A172 (cell line): Measurements from ENCODE around the gene NR2C1. TPM values are rescaled to one million over a fixed set of nuclear protein-coding genes. Genes with fewer than 3 reads are reported as not detected.

ENCODE experiments used
- DNase-seq: peaks from one replicate; pipeline ENCODE4 v3.0.0-alpha.2; 2015; ENCODE audit warnings: low spot score
- total RNA-seq: library from RNA; depleted of rRNA; stranded (reverse); fragments of >200 nt; shearing (Covaris generic); gene quantifications from 2 replicates; pipeline ENCODE4 v1.2.3, GENCODE V29; 2014

NR2C1 gene
- total RNA-seq, 1 experiment from 2014 or later: 22.2 TPM

DNA sequence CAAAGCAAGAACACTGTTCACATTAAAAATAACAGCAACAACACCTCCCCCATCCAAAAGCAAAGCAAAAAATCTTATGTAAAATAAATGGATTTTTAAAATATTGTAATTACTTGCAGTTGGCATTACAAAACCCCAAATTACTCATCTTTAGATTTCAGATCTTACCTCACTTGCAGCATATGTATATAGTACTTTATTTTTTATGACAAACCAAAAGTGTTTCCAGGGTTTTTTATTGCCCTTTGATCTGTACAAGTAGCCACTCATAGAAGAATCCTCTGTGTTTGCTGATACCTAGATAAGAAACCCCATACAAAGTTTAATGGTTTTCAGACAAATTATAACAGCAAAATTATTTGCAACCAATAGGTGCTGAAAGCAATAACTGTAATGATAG is 12.2 kb upstream of the NR2C1 start:
- no peak for DNase-seq

DNA sequence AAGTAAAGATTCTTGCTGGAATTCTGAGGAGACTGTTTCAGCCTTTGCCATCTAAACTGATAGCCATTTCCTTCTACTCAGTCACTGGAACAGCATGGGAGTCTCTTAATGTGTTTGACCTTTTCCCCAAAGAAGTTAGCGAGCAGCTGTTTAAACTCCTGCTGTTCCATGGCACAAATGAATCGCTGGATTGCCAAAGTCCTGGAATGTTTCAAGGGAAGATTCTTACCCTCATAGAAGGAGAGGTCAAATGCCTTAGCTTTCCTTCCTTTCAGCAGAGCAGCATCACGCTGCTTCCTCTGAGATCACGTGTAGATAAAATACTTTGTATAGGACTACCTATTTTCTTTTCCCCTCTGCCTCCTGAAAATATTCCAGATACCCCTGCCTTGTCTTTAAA is 10.5 kb upstream of the NR2C1 start:
- DNase-seq: no peak

DNA sequence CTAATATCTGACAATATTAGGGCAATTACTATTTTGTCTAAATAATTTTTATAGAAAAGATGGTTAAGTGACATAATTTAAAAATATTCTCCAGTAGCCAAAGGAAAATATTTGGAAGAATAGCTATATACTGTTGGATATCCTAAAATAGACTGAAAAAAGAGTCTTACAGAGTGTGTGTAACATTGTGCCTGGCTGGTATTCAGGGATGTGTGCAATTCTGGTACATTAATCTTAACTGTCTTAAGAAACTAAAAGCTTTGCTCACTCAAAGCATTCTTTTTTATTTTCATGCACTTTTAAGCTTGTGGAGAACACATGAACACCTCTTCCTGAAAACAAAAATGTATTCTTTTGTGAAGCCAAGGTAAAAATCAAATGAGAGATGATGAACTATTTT is 10.1 kb upstream of the NR2C1 start:
- DNase-seq: no peak

- DNase-seq: no peak
Measured at GRCh38 chr12:95077341-95077740, 3.9 kb upstream of the NR2C1 start.

GRCh38 chr12:95074766-95075165 is 1.3 kb upstream of the NR2C1 start:
- no peak for DNase-seq

DNA sequence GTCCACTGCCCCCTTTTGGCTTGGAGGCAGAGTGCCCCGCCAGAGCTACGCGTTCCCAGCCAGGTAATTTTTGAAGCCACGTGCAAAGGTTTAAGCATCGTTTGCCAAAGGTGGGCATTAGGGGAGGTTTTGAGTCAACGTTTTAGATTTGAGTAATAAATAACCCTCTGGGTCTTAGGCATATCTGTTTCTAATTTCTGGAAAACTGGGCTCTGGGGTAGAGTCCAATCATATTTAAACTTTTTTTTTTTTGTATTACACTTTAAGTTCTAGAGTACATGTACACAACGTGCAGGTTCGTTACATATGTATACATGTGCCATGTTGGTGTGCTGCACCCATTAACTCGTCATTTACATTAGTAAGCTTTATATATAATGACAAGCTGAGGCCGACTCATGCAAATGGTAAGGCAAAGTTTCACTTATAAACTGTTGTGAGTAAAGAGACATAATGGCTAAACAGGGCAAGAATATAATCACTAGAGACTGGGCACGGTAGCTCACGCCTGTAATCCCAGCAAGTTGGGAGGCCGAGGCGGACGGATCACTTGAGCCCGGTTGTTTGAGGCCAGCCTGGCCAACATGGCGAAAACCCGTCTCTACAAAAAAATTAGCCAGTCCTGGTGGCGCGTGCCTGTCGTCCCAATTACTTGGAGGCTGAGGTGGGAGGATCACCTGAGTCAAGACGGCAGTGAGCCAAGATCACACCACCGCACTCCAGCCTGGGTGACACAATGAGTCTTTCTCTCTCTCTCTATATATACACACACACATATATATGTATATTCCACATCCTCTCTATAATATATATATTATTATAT is 491 bp upstream of the NR2C1 start:
- no peak for DNase-seq

DNA sequence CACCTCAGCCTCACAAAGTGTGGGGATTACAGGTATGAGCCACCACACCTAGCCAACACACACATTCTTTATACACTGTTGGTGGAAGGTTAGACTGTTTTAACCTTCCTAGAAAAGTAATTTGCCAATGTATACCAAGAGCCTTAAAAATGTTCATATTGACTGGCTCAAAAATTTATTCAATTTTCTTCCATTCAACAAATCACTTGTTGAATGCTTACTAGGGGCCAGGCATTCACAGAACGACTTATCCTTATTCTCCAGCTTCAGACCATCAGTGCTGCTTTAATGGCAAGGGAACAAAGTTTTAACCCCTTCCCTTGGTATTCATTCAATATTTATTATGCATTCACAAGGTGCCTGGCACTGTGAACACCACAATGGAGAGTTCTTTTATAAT is 3.0 kb downstream of the NR2C1 start:
- no peak for DNase-seq

- DNase-seq: no peak
Measured at GRCh38 chr12:95066091-95066855, 7.1 kb downstream of the NR2C1 start.

GRCh38 chr12:95060951-95061350 is 12.5 kb downstream of the NR2C1 start:
- DNase-seq: no peak

DNA sequence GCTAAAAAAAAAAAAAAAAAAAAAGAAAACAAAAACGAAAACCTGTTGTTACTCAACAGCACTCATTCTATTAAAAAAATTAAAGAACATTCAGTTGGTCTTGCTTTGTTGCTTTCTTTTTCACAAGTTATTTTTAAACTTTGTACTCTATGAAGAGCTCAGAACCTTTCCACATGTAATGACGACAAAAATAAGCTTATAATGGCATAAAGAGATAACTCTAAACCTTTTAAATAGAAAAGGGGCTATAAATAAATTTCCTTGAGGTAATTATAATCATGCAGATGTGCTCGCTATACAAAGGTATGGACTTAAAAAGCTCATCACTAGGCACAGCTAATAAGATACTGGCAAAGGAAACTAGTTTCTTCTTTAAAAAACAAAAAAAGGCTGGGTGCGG is 13.4 kb downstream of the NR2C1 start:
- DNase-seq: no peak

GRCh38 chr12:95057424-95057823 is 16.0 kb downstream of the NR2C1 start:
- DNase-seq: no peak

GRCh38 chr12:95055057-95055456 is 18.4 kb downstream of the NR2C1 start:
- no peak for DNase-seq

GRCh38 chr12:95054206-95054605 is 19.2 kb downstream of the NR2C1 start:
- DNase-seq: no peak

DNA sequence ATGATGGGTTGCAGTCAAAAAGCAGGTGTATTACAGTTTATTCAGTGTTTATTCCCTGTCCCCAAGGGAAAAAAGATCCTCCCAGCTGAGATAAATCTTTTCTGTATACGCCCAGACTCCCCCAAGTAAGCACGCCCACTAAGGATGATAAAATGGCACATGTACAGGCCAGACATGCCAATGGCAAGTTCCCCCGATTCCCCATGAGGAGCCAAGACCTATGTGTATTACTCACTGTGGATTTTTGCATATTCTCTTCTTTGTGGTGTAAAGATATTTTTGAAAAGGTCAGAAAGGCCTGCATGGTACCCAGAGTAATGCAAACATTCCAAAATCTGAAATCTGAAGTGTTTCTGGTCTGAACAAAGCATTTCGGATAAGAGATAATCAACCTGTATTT is 22.2 kb downstream of the NR2C1 start:
- no peak for DNase-seq

- no peak for DNase-seq
Measured at GRCh38 chr12:95037906-95038305, 35.5 kb downstream of the NR2C1 start.

DNA sequence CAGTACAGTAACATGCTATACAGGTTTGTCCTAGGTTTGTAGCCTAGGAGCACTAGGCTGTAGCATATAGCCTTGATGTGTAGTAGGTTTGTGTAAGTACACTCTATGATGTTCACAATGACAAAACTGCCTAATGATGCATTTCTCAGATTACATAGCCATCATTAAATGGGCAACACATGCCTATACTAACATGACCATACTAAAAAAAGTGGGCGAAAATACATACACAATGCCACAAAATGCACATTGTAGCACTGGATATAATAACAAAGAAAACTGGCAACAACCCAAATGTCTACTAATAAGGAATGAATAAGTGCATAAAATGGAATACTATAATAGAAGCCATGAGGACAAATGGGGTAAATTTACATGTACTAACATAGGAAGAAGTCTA is 38.7 kb downstream of the NR2C1 start:
- no peak for DNase-seq

GRCh38 chr12:95022477-95022876 is 50.9 kb downstream of the NR2C1 start:
- DNase-seq: no peak

DNA sequence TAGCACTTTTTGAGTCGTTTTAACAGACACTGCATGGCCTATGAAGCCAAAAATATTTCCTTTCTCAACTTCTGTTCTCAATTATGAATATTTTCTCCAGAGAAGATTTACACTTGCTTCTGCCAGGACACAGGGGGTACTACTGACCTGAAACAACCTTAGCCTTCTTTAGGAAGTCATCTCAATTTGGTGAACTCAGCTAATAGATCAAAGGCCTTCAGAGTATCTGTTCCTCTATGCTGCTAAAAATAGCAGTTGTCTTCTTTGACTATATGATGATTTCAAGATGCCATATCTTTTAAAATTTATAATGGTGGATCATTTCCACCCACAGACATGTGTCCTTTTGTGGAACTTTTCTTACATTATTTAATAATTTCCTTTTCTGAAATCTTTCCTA is 55.9 kb downstream of the NR2C1 start:
- no peak for DNase-seq

DNA sequence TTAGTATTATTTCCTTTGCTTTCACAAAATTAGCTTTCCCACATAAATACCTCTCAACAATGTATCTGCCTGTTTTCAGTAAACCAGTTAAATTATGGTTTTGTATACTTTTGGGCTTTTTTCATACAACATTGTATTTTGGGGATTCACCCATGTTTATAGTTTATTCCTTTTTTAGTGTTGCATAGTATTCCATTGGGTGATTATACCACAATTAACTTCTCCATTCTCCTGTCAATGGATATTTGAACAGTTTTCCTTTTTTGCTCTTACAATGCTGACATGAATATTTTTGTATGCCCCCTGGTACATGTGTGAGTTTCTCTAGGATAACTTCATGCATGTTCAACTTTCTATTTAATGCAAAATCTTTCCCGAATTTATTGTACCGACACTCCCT is 57.3 kb downstream of the NR2C1 start:
- no peak for DNase-seq

DNA sequence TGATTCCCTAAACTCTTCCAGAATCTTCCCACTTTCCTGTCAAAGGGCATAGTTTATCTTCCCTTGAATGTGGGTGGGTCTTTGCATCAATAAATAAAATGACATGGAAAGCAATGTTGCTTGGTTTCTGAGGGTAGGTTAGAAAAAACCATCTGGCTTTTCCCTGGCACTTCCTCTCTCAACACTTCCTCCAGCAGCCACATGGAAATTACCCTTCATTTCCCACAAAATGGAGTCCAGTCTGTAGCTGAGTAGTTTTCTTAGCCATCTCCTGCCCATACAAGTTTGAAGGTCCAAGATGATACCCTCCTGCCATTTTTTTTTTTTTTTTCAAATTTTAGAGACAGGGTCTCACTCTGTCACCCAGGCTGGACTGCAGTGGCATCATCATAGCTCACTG is 58.9 kb downstream of the NR2C1 start:
- no peak for DNase-seq

DNA sequence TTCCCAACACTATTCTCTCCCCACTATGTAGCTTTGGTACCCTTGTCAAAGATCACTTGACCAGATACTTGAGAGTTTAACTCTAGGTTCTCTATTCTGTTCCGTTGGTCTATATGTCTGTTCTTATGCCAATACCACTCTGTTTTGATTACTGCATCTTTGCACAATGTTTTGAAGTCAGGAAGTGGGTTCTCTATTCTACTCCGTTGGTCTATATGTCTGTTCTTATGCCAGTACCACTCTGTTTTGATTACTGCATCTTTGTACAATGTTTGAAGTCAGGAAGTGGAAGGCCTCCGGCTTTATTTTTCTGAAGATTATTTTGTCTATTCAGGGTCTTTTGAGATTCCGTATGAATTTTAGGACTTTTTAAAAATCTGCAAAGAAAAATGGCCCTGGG is 67.2 kb downstream of the NR2C1 start:
- no peak for DNase-seq

- no peak for DNase-seq
Measured at GRCh38 chr12:95004610-95005009, 68.8 kb downstream of the NR2C1 start.

GRCh38 chr12:95003921-95004272 is 69.5 kb downstream of the NR2C1 start:
- no peak for DNase-seq
